ENCODE measurements around the gene LRRC8C.
A peak's percentile ranks its signal among the peaks of the same experiment; 100 is the strongest.
"Not testable (repeated sequence)": the region's sequence is repeated elsewhere in the genome, so short reads cannot be mapped to it uniquely, and the experiment has no call there.

LRRC8C gene

GRCh38 chr1:89632657-89633247 lies at the start of gene LRRC8C:
LRRC8C (plus strand) TSS chr1:89633120; CDS start chr1:89686474, 53,354 bp downstream.
- DNase-seq (ENCODE audit: low read depth, low spot score): peak; percentile 69

DNA sequence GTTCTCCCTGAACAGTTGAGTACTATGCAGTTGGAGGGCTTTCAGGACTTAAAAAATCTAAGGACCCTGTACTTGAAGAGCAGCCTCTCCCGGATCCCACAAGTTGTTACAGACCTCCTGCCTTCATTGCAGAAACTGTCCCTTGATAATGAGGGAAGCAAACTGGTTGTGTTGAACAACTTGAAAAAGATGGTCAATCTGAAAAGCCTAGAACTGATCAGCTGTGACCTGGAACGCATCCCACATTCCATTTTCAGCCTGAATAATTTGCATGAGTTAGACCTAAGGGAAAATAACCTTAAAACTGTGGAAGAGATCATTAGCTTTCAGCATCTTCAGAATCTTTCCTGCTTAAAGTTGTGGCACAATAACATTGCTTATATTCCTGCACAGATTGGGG lies 48.7 kb upstream of the LRRC8C start:
- DNase-seq (ENCODE audit: low read depth, low spot score): no peak

- DNase-seq (ENCODE audit: low read depth, low spot score): no peak
Observed at GRCh38 chr1:89584781-89585180, 48.1 kb upstream of the LRRC8C start.

GRCh38 chr1:89587729-89588161 lies 45.2 kb upstream of the LRRC8C start:
- no peak for DNase-seq (ENCODE audit: low read depth, low spot score)

GRCh38 chr1:89588480-89588879 lies 44.4 kb upstream of the LRRC8C start:
- DNase-seq (ENCODE audit: low read depth, low spot score): no peak

GRCh38 chr1:89589515-89589914 lies 43.4 kb upstream of the LRRC8C start:
- no peak for DNase-seq (ENCODE audit: low read depth, low spot score)

DNA sequence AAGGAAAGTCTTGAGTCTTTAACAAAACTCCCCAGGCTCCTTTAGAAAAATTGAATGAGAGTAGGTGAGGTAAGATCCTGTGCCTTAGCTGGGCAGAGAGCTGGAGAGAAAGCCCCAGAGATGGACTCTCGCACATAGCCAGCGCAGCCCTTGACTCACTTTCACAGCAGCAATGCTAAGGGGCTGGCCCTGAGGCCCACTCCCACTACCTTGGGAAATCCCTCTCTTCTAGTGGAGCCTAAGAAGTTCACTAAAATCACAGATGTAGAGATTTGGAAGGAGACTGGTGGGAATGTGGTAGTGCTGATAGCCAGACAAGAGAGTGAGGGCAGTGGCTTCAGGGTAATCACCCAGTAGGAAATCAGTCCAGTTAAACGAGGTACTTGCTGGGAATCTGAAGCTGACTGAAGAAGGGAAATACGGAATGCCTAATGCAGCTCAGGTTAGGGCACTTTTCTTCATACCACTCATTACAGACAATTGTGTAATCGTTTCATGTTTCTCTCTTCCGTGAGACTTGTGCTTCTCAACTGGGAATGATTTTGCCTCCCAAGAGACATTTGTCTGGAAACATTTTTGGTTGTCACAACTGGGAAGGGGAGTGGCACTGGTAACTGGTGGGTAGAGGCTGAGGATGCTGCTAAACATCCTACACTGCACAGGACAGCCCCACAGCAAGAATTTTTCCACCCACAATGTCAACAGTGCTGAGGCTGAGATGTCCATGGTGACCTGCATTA lies 42.4 kb upstream of the LRRC8C start:
- DNase-seq (ENCODE audit: low read depth, low spot score): no peak

DNA sequence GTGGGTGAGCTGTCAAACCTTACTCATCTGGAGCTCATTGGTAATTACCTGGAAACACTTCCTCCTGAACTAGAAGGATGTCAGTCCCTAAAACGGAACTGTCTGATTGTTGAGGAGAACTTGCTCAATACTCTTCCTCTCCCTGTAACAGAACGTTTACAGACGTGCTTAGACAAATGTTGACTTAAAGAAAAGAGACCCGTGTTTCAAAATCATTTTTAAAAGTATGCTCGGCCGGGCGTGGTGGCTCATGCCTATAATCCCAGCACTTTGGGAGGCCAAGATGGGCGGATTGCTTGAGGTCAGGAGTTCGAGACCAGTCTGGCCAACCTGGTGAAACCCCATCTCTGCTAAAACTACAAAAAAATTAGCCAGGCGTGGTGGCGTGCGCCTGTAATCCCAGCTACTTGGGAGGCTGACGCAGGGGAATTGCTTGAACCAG lies 40.0 kb upstream of the LRRC8C start:
- not testable (repeated sequence) for DNase-seq (ENCODE audit: low read depth, low spot score)

DNA sequence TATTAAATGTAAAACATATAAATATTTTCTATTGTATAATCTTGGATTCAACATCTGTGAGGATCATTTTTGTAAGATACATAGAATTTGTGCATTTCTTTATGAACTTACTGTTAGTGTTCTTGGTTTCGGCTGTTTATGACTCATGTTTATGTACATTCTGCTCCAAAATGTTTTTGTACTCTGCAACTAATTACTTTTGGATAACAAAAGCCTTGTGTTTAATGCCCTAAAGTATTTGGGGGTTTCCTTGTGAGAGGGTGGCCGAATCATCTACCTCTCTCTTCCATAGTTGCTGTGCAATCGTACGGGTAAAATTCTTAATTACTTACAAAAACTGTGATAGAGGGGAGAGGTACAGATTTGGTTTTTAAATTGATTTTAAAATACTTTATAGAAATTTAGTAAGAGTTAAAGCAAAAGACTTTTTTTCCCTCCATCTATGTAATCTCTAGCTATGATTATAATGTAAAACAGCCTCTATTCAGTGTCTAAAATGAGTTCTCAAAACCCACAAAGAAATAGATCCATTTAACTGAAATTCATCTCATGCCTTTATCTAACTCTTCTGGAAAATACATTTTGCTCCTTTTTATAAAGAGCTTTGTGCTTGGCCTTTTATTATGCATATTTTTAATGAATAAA lies 38.7 kb upstream of the LRRC8C start:
- DNase-seq (ENCODE audit: low read depth, low spot score): no peak

DNA sequence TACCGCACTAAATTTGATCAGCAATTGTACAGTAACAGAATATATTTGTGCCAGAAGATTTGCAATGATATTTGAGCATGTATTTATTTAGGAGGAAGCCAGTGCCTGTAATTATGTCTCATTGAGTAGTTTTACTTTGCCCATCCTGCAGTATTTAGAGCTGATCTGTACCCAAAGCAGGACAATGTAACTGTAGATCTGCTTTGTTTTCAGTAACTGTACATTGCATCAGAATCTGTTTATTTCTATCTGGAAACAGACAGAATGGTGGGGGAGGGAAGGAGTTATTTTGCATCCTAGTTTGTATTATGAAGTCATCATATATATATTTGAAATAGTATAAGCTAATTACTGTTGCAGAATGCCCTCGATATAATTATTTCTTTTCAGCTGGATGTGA lies 36.2 kb upstream of the LRRC8C start:
- no peak for DNase-seq (ENCODE audit: low read depth, low spot score)

- no peak for DNase-seq (ENCODE audit: low read depth, low spot score)
Observed at GRCh38 chr1:89598450-89599331, 34.2 kb upstream of the LRRC8C start.

GRCh38 chr1:89599332-89599630 lies 33.6 kb upstream of the LRRC8C start:
- no peak for DNase-seq (ENCODE audit: low read depth, low spot score)

DNA sequence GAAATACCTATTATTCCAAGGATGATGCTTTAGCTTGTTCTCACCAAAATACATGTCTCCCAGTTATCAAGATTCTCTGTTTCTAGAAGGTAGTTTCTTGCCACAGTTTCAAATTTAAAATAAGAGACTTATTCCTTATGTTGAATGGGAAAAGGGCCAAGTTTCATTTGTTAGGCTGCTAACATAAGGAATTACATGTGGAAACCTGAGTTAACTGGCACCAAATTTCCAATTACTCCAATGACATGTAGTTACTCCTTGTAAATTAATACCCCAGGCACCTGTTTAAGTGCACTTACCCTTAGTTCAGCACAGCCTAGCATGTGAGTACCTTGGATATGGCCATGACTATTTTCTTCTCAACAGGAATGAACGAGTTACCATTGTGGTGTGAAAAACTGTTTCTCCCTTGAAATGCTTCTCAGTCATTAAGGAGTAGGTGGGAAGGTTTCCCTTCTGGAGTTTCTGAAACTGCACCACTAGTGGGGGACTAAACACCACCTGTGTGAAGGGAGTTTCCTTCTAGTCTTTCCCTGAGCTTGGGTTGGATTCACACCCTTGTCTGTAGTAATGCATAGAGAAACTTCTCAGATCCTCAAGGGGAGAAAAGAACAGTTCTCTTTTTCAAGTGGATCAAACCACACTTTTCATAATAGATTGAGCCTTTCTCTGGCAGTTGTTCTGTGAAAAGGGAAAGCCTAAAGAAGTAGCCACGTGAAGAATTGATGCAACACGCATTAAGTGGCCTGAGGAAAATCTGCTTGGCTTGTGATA lies 32.3 kb upstream of the LRRC8C start:
- no peak for DNase-seq (ENCODE audit: low read depth, low spot score)

DNA sequence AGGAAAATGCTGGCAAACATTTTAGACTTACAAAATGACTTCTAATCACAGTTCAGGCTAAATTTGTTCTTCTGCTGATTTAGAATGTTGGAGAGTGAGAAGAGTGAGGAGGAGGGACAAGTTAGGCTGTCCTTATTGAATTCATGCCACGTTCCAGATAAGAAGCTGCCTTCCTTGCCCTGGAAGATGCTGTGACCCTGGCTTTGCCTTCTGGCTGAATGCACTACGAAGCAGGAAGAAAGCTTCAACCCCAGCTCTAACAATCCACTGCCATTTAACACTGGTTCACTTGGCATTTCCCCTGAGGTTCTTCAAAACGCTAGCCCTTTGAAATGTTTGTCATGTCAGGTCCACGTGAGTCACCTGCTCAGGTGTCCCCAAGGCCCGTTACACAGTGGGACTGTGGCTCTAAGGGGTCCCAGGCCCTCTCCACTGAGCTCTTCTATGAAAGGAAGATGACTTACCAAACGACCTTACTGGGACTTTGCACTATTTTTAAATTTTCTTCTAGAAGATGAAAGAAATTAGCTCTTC lies 30.0 kb upstream of the LRRC8C start:
- DNase-seq (ENCODE audit: low read depth, low spot score): no peak

GRCh38 chr1:89603651-89604413 lies 29.1 kb upstream of the LRRC8C start:
- no peak for DNase-seq (ENCODE audit: low read depth, low spot score)

GRCh38 chr1:89604414-89604735 lies 28.5 kb upstream of the LRRC8C start:
- no peak for DNase-seq (ENCODE audit: low read depth, low spot score)

GRCh38 chr1:89605692-89606091 lies 27.2 kb upstream of the LRRC8C start:
- DNase-seq (ENCODE audit: low read depth, low spot score): no peak

DNA sequence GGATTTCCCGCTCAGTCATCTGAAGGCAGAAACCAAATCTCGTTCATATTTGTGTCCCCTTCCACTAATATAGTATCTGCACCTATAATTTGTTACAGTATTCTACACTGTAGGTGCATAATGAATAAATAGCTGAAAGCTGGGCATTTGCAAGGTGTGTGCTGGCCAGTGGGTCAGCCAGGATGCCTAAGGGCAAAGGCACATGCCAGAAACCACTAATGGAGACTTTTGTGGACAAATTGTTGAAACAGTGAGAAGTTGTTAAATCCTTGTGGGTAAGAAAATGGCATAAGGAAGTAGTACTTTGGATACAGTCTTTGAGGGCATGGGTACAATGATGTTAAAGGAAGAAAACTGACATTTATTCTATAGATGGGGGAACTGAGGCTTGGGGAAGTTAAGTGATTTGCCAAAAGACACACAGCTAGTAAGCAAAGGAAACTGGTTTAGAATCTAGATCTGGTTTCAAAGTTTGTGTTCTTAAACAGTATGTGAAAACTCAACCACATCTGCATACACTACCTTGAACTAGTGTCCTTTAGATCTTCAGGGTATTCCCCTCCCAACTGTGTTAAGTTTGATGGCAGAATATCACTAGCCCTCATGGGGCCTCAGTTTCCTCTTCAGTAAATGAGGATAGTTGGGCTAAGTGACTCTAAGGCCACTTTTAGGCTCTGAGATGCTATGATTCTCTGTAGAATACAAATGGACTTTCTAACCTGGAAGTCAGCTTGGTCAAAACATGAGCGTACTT lies 26.5 kb upstream of the LRRC8C start:
- no peak for DNase-seq (ENCODE audit: low read depth, low spot score)

DNA sequence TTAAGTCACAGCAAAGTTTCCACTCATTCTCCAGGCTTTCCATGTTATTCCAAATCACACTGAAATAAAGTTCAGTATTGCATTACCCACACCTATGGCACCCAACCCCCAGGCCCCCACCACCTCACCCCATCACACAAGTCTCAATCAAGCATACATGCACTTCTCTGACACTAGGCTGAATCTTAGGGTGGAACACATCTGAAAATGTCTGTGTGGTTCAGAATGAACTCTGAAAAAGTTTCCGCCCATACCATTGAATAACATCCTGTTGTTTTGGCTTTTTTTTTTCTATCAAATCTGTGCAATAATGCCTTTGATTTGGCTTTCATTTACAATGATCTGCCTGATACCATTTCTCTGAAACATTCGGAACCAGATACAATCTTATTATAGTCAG lies 25.8 kb upstream of the LRRC8C start:
- DNase-seq (ENCODE audit: low read depth, low spot score): no peak

All from activated naive CD8-positive, alpha-beta T cell treated with anti-CD3 and anti-CD28 coated beads, Interleukin-2, amount 50 U/mL, for 16 hours (primary cell).